HG03139 (cell line): ENCODE measurements around the gene TGFBR3L.
"Not testable (repeated sequence)": the region's sequence is repeated elsewhere in the genome, so short reads cannot be mapped to it uniquely, and the experiment has no call there.

ENCODE experiments used
- ATAC-seq: cut with Tn5 transposase; IDR thresholded peaks from one replicate; pipeline ENCODE4 v1.9.1; 2021; ENCODE audit not compliant: unreplicated experiment

The TGFBR3L gene

GRCh38 chr19:7916103-7916954, 1.7 kb downstream of the TGFBR3L start:
- ATAC-seq: no peak

DNA sequence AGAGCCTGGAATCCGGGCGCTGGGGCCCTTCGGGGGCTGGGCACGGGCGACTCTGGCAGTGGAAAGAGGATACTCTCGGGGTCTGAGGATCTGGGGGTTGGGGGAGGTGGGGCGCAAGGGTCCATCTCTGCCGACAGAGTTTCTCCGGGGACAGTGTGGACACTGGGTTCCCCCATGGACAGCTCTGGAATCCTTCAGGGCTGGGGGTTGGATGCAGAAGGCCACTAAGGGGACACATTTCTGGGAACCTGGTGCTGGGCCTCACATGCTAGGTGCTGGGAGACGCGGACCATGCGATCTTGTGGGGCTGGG, 2.3 kb downstream of the TGFBR3L start:
- ATAC-seq: no peak

GRCh38 chr19:7917267-7918061, 2.8 kb downstream of the TGFBR3L start:
- ATAC-seq: no peak

DNA sequence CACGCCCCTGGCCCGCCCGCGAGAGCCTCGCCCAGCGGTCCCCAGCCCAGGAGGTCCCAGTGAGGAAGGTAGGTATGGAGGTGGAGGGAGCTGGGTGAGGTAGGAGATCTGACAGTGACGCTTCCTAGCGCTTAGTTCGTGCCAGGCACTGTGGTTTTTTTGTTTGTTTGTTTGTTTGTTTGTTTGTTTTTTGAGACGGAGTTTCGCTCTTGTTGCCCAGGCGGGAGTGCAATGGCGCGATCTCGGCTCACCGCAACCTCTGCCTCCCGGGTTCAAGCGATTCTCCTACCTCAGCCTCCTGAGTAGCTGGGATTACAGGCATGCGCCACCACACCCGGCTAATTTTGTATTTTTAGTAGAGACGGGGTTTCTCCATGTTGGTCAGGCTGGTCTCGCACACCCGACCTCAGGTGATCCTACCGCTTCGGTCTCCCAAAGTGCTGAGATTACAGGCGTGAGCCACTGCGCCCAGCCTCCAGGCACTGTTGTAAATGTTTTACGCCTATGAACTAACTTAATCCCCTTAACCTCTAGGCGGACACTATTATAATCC, 3.5 kb downstream of the TGFBR3L start:
- ATAC-seq: not testable (repeated sequence)

DNA sequence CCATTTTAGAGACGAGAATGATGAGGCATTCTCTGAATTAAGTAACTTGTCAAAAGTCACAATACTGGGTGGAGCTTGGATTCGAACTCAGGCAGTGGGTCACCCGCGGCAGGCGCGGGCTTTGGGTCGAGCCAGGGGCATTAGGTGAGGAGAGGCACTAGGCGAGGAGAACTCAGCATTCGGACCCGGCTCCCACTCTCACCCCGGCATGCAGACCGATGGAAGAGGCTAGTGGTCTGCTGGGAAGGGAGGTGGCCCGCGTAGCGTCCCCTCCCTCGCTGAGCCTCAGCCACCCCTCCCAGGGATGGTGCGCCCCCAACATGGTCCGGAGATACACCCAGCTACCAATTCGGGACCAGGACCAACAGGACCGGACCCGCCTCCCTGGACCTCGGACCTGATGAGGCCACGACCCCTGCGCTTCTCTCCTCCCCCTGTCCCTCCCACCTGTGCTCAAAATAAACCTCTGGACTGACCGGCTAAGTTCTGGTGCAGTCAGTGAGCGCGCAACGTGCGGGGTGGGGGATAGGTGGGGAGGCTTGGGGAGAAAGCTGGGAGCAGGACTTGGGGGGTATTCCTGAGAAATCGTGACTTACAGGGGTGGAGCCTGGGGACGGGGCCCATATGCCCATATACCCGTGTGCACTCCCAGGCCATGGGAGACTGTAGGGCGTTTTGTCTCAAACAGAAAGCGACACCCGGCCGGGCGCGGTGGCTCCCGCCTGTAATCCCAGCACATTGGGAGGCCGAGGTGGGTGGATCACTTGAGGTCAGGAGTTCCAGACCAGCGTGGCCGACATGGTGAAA, 4.2 kb downstream of the TGFBR3L start:
- no peak for ATAC-seq

GRCh38 chr19:7919610-7920518, 5.2 kb downstream of the TGFBR3L start, which contains the start of gene SNAPC2:
SNAPC2 (plus strand) TSS chr19:7920338; CDS start chr19:7920367, 29 bp downstream.
- peak; percentile 39 for ATAC-seq

DNA sequence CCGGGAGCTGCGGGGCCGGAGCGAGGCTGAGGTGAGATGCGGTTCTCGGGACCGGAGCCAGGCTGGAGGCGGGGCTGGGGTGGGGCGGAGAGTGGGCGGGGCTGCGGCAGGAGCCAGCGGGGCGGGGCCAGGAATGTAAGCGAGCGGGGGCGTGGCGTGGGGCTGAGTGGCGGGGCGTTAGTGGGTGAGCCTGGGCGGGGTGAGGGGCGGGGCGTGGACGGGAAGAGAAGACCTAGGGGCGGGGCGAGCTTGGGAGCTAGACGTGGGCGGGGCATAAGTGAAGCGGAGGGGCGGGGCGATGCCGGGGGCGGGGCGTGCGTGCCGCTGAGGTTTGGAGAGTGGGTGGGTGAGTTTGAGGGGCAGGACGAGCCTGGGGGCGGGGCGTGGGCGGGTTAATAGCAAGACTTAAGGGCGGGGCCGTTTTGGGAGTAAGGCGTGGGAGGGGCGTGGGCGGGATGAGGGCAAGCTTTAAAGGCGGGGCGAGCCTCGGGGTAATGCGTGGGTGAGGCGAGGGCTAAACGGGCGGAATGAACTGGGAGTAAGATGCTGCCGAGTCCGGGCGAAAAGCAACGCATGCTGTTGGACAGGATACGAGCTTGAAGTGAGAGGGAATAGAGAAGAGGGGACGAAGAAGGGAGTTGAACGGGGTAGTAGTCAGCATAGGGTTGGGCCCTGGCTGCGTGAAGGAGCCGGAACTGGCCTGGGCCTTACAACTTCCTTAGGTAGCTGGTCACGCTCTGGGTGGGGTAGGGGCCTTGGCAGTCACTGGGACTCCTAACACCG, 6.1 kb downstream of the TGFBR3L start:
- peak; percentile 32 for ATAC-seq

GRCh38 chr19:7921302-7921966, 6.8 kb downstream of the TGFBR3L start:
- ATAC-seq: no peak

GRCh38 chr19:7921967-7922835, 7.6 kb downstream of the TGFBR3L start:
- ATAC-seq: no peak

GRCh38 chr19:7922836-7923195, 8.2 kb downstream of the TGFBR3L start:
- ATAC-seq: no peak

GRCh38 chr19:7923295-7924191, 8.9 kb downstream of the TGFBR3L start:
- no peak for ATAC-seq

GRCh38 chr19:7924241-7924640, 9.6 kb downstream of the TGFBR3L start:
- ATAC-seq: no peak

GRCh38 chr19:7924651-7925170, 10.1 kb downstream of the TGFBR3L start:
- ATAC-seq: no peak

DNA sequence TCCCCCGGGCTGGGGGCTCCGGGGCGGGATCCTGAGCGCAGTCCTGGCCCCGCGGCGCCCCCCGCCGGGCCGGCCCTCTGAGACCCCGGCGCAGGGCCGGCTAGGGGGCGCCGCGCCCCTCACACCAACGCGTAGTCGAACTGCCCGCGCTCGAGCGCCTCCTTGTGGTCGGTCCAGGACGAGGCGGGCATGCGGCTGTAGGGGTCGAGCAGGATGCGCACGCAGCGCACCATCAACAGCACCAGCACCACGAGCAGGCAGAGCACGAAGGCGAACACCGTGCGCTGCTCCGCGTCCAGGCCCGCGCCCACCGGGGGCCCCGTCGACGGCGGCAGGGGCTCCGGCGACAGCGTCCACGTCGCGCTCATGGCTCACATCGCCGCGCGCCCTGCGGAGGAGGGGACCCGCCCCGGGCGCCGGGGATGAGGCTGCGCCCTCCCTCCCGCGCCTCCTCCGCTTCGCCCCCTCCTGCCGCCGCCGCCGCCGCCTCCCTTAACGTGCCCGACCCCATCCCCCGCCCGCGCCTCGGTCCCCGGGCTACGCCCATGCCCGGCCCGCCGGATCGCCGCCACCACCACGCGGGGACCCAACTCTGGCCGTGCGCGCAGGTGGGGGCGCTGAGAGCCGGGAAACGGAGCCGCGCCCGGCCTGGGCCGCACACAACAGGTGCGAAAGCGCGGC, 10.7 kb downstream of the TGFBR3L start:
- ATAC-seq: no peak

GRCh38 chr19:7926021-7926726, 11.5 kb downstream of the TGFBR3L start, which contains the start of gene CTXN1:
CTXN1 (minus strand) TSS chr19:7926135; CDS start chr19:7925538, 597 bp downstream.
- no peak for ATAC-seq
